ENCODE data around the gene CES3. TPM values are rescaled to one million over a fixed set of nuclear protein-coding genes. Genes with fewer than 3 reads are reported as not detected.

The CES3 gene
- total and polyA plus RNA-seq, 2 donors (not counting 3 experiments of a cell fraction or from before 2014, with no cell fraction given) = 0.10 TPM; not detected in 1

DNA sequence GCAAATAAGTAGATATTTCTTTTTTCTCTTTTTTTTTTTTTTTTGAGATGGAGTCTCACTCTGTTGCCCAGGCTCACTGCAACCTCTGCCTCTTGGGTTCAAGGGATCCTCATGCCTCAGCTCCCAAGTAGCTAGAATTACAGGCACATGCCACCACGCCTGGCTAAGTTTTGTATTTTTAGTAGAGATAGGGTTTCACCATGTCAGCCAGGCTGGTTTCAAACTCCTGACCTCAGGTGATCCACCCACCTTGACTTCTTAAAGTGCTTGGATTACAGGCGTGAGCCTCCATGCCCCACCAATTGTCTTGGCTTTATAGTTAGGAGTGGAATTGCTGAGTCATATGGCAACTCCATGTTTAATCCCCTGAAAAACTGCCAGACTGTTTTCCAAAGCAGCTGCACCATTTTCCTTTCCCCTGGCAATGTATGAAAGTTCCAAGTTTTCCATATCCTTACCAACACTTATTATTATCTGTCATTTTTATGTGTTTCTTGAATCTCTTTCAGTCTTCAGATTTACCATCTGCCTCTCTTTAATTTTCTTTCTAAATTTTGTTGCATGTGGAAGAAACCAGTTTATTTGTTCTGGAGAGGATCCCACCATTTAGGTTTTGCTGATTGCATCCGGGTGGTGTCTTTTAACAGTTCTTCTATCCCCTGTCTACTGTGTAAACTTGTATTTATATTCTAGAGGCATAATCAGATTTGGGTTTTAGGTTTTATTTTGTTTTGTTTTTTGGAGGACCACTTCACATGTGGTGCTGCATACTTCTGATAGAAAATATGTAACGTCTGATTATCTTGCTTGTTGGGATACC is 9.9 kb upstream of the CES3 start:
- no peaks in the 10 kb centered on the region for H3K9me1 ChIP-seq (replicated peaks; ENCODE audit: control insufficient read depth, extremely low read depth, insufficient read depth, low read length)
- H3K36me3 ChIP-seq (ENCODE audit: control insufficient read depth in 2 of 2, extremely low read depth in 1 of 2, insufficient read depth in 2 of 2, low read length in 2 of 2) = no peaks in the 10 kb centered on the region
- FAIRE-seq (no peak), DNase-seq (ENCODE audit: low read depth, low spot score) (no peak)
- H3K27me3 ChIP-seq (ENCODE audit: control insufficient read depth in 2 of 2, insufficient read depth in 2 of 2, low read length in 2 of 2) = peaks cover 4 to 10% of the 10 kb centered on the region in 2 experiments
- no peaks in the 10 kb centered on the region for H3K79me2 ChIP-seq (ENCODE audit: control insufficient read depth, insufficient read depth, low read length)
- ChIA-PET POLR2A (no interaction called here), CTCF (interaction anchor here (1.0 to 3.8 kb wide), 4 partner anchors 10 to 203 kb away, joined by 3 to 55 read pairs (median 6); partner anchors contain the start of gene CES3)
- no peak overlapping the region for H2AFZ ChIP-seq (ENCODE audit: low read depth, low read length)
- no peak overlapping the region for H3K9ac ChIP-seq (replicated peaks; ENCODE audit: extremely low read depth, insufficient read depth, low read length)
- peaks cover 12% of the 10 kb centered on the region for H3K4me1 ChIP-seq (ENCODE audit: control insufficient read depth, extremely low read depth, insufficient read depth, low read length)
- H3K4me3 ChIP-seq (replicated peaks in 1 of 3; ENCODE audit: insufficient read depth in 1 of 3, low read depth in 1 of 3, low read length in 3 of 3) = no peak overlapping the region
- TF ChIP-seq JUN (IDR thresholded peaks at IDR 0.05; ENCODE audit: borderline replicate concordance, insufficient read depth, insufficient read length, low read depth) (no peak), FOS (IDR thresholded peaks at IDR 0.05; ENCODE audit: borderline replicate concordance, insufficient read depth, low read length) (no peak), MYC (IDR thresholded peaks at IDR 0.05; ENCODE audit: low read depth, low read length) (no peak), POLR2A (IDR thresholded peaks at IDR 0.05; ENCODE audit: low read depth, low read length) (no peak), EZH2 (IDR thresholded peaks at IDR 0.05; ENCODE audit: borderline replicate concordance, low read depth, low read length, severe bottlenecking) (no peak)
- TF ChIP-seq, protein P1, sequence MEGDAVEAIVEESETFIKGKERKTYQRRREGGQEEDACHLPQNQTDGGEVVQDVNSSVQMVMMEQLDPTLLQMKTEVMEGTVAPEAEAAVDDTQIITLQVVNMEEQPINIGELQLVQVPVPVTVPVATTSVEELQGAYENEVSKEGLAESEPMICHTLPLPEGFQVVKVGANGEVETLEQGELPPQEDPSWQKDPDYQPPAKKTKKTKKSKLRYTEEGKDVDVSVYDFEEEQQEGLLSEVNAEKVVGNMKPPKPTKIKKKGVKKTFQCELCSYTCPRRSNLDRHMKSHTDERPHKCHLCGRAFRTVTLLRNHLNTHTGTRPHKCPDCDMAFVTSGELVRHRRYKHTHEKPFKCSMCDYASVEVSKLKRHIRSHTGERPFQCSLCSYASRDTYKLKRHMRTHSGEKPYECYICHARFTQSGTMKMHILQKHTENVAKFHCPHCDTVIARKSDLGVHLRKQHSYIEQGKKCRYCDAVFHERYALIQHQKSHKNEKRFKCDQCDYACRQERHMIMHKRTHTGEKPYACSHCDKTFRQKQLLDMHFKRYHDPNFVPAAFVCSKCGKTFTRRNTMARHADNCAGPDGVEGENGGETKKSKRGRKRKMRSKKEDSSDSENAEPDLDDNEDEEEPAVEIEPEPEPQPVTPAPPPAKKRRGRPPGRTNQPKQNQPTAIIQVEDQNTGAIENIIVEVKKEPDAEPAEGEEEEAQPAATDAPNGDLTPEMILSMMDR (IDR thresholded peaks at IDR 0.05; ENCODE audit: extremely low read depth in 1 of 2, insufficient read depth in 1 of 2, low read depth in 1 of 2, low read length in 2 of 2) = no peak
- intact Hi-C loops (cut with micrococcal nuclease) = loop anchor here (10.0 kb wide), 1 partner anchor 444 kb away; the partner anchor contains the start of gene TPPP3
- H3K27ac ChIP-seq (ENCODE audit: insufficient read depth, low read depth, low read length) = no peak overlapping the region
- no peaks in the 10 kb centered on the region for H3K9me3 ChIP-seq (replicated peaks; ENCODE audit: control insufficient read depth, insufficient read depth, low read length)
- BruUV-seq (replicated peaks) = no TSS peak
- no peak overlapping the region for H3K4me2 ChIP-seq (ENCODE audit: insufficient read depth, low read length)
- H4K20me1 ChIP-seq (replicated peaks; ENCODE audit: control insufficient read depth, extremely low read depth, insufficient read depth, low read length) = no peaks in the 10 kb centered on the region
- dilution Hi-C loops (cut with MboI; ENCODE audit: extremely low pct_ligation_motif_present, low sequenced_read_pairs) = no loop called here

Measured in endothelial cell of umbilical vein (primary cell).